ENCODE results near the gene POLR2A.

The POLR2A gene

DNA sequence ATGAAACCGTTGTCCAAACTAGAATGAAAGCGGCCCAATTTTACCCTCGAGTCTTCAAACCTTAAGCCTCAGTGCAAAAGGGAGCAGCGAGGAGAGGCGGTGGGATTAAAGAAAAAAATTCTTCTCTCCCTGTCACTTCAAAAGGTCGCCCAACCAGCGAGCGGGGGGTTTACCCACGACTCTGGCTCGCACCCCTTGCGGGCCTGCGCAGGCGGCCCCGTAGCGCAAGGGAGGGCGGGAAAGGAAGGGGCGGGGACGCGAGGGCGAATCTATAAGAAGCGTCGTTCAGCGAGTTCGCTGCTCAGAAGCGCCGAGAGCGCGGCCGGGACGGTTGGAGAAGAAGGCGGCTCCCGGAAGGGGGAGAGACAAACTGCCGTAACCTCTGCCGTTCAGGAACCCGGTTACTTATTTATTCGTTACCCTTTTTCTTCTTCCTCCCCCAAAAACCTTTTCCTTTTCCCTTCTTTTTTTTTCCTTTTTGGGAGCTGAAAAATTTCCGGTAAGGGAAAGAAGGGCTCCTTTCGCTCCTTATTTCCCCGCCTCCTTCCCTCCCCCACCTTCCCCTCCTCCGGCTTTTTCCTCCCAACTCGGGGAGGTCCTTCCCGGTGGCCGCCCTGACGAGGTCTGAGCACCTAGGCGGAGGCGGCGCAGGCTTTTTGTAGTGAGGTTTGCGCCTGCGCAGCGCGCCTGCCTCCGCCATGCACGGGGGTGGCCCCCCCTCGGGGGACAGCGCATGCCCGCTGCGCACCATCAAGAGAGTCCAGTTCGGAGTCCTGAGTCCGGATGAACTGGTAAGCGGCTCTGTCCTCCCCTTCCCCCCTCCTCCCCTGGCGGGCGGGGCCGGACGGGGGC lies at the start of gene POLR2A:
Gene POLR2A, plus strand, starts transcription at position 300 of the 852 bp plus-strand sequence.
- FAIRE-seq (peak; percentile 94), DNase-seq (ENCODE audit: insufficient read length, low spot score) (peak; percentile 99)

DNA sequence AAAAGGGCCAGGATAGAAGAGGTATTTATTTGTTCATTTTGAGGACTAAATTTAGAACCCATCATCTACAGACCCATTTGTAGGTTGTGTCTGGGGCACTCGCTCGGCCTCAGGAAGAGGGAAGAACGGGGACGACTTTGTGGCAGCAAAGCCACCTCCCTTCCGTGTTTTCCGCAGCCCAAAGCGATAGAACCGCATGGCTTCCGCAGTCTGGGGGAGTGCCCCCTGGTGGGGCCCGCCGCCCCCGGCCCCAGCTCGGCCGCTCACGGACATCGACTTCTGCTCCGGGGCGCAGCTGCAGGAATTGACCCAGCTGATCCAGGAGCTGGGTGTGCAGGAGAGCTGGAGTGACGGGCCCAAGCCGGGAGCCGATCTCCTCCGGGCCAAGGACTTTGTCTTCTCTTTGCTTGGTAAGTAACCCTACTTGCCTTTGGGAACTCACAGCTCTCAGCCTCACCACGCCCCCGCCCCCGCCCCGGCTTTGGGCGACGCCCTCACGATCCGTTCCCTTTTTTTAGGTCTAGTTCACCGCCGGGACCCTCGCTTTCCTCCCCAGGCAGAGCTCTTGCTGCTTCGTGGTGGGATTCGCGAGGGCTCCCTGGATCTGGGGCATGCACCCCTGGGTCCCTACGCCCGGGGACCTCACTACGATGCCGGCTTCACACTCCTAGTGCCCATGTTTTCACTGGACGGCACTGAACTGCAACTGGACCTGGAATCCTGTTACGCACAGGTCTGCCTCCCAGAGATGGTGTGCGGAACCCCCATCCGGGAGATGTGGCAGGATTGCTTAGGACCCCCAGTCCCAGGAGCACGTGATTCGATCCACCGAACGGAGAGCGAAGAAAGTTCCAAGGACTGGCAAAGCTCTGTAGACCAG lies 48.2 kb upstream of the POLR2A start:
- FAIRE-seq = no peak
- DNase-seq (ENCODE audit: insufficient read length, low spot score) = no peak

DNA sequence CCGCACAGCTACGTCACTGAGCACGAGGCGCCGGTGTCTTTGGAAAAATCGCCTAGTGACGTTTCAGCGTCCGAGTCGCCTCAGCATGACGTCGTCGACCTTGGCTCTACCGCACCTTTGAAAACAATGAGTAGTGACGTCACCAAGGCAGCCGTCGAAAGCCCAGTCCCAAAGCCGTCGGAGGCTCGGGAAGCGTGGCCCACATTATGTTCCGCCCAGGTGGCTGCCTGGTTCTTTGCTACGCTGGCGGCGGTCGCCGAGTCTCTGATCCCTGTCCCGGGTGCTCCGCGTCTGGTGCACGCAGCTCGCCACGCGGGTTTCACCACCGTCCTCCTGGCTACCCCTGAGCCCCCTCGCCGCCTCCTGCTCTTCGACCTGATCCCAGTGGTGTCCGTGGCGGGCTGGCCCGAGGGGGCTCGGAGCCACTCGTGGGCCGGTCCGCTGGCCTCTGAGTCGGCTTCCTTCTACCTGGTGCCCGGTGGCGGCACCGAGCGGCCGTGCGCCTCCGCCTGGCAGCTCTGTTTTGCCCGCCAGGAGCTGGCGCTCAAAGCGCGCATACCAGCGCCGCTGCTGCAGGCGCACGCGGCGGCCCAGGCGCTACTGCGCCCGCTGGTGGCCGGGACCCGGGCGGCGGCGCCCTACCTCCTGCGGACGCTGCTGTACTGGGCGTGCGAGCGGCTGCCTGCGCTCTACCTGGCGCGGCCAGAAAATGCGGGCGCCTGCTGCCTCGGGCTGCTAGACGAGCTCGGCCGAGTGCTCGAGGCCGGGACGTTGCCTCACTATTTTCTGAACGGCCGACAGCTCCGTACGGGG lies 47.4 kb upstream of the POLR2A start:
- peak; percentile 73 for FAIRE-seq
- peak; percentile 76 for DNase-seq (ENCODE audit: insufficient read length, low spot score)

DNA sequence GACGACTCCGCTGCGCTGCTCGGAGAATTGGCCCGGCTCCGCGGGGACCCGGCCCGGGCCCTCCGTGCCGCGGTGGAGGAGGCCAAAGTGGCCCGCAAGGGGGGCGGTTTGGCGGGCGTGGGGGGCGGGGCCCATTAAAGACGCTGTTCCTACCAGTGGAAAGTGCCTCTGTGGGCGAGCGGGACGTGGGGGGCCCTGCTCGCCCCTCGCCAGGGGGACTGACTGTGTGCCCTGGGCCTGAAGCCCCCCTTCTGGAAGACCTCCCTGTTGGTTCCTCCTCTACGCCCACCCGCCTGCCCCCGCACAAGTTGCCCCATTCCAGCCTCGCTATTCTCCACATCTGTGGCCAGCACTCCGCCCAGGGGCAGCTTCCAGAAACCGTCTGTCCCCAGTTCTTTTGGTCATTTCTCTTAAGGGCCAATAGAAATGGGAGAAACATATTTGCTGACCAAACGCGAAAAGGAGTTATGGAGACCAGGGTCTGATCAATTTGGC lies 46.8 kb upstream of the POLR2A start:
- no peak for FAIRE-seq
- DNase-seq (ENCODE audit: insufficient read length, low spot score) = no peak

DNA sequence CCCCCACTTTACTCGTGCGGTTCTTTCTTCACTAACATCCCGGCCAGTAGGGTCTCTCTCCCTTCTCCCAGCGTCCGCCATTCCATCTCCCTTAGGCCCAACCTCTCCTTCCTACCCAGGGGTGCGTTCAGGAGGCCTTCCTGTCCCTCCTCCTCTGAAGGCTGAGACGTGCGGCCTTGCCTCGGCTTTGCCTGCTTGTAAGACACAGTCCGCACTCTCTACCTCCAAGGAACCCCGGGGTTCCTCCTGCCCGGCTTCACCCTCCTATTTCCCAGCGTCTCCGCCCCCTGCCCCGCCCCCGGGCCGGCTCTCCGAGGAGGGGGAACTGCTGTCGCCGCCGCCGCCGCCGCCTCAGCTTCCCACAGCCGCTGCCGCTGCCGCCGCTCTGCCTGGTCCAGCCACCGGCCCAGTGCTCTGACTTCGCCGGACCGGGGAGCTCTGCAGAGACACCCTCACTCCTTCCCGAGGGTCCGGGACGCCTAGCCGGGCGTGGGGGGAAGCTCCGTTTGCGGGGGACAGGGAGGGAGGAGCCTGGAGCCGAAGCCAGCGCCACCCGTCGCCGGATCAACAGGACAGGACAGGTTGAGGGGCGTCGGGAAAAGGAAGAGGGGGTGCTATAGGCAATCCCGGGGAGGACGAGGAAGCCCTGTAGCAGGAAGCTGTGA lies 46.1 kb upstream of the POLR2A start:
- FAIRE-seq (no peak), DNase-seq (ENCODE audit: insufficient read length, low spot score) (no peak)

DNA sequence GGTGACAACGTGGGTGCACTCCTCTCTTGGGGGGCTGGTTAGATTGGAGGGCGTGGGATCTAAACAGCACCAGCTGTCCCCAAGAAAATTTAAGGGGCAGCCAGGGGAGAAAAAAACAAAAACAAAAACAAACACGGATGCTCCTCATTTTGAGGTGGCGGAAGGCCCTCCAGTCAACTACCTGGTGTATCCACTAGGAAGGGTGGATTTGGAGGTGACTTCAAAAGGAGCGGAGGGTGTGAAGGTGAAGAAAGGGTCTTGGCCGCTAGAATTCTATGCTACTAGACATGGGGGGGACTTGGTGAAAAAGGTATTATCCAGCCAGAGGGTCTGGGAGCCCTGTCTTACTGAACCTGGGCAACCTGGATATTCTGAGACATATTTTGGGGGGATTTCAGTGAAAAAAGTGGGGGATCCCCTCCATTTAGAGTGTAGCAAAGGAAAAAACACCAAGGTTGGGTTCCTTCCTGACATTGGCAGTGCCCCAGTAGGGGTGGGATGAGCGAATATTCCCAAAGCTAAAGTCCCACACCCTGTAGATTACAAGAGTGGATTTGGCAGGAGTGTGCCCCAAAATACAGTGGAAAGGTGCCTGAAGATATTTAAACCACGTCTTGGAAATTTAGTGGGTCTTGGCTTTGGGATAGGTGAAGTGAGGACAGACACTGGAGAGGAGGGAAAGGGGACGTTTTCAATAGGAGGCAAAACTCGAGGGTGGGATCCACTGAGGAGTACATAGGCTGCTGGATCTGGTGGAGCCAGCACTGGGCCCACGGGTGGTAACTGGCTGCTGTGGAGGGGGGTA lies 45.3 kb upstream of the POLR2A start:
- FAIRE-seq = no peak
- no peak for DNase-seq (ENCODE audit: insufficient read length, low spot score)

DNA sequence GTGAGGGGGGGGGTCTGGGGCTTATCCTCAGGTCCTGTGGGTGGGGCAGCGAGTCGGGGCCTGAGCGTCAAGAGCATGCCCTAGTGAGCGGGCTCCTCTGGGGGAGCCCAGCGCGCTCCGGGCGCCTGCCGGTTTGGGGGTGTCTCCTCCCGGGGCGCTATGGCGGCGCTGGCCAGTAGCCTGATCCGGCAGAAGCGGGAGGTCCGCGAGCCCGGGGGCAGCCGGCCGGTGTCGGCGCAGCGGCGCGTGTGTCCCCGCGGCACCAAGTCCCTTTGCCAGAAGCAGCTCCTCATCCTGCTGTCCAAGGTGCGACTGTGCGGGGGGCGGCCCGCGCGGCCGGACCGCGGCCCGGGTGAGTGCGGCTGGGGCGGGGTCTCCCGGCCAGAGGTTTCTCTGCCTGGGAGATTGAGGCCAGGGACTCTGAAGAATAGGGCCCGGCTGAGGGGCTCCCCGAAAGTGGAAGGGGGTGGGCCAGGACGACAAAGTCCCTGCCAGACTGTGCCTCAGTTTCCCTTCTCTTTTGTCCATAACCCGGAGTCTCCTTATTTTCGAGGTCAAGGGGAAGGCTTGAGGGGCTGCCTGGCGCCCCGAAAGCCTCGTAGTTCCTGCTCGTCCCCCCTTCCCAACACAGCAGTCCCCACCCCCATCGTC lies 44.6 kb upstream of the POLR2A start, which contains the start of gene FGF11:
Gene FGF11, plus strand, starts transcription at position 51 of the 651 bp plus-strand sequence. Its CDS starts 109 bp downstream, at position 160.
- no peak for FAIRE-seq

DNA sequence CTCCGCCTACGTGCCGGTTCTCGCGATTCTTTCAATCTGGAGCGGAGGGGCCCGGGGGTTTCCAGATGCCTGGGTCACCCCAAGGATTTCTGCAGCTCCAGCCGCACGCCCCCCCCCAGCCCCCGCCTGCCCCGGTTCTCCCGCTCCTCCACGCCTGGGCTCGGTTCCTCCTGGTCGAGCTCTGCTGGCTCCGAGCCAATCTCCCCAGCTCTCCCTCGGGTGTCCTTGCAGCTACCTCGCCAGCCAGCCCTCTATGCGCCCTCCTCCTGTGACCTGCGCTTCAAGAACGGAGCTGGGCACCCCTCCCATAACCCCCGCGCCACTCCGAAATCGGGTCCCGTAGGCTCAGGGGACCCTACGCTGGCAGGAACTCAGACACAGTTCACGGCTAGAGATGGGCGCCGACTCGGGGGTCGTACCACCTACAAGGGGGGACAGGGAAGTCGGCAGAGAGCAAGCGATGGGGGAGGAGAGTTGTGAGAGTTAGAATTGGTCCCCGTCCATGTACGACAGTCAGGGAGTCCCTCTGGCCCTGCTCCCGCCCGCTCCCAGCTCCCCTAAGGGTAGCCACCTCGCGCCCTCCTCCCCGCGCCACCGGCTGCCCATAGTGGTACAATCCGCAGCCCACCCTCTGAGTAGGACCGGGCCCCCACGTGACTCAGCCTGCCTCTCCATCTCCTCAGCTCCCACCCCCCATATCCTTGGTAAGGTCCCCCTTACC lies 43.9 kb upstream of the POLR2A start:
- FAIRE-seq = peak; percentile 92

More for the DNA sequence above, 44.6 kb upstream of the POLR2A start, which contains the start of gene FGF11:
- no peak for DNase-seq (ENCODE audit: insufficient read length, low spot score)

DNA sequence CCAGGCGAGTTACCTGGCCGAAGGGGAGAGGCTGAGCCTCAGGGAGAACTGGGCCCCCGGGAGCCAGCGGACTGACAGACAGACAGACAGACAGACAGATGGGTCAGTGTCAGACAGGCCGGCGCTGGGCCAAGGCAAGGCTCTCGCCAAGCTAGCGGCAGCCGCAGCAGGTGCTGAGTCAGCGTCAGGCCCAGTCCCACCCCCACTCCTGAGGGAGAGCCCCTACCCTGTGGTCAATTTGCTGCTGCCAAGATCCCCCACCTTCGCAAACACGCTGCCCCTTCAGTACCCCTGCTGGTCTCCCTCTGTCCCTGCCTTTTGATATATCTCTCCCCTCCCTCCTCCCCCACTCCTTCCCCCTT lies 43.4 kb upstream of the POLR2A start:
- DNase-seq (ENCODE audit: insufficient read length, low spot score) (peak; percentile 41), FAIRE-seq (no peak)

More for the DNA sequence above, 43.9 kb upstream of the POLR2A start:
- peak; percentile 66 for DNase-seq (ENCODE audit: insufficient read length, low spot score)

DNA sequence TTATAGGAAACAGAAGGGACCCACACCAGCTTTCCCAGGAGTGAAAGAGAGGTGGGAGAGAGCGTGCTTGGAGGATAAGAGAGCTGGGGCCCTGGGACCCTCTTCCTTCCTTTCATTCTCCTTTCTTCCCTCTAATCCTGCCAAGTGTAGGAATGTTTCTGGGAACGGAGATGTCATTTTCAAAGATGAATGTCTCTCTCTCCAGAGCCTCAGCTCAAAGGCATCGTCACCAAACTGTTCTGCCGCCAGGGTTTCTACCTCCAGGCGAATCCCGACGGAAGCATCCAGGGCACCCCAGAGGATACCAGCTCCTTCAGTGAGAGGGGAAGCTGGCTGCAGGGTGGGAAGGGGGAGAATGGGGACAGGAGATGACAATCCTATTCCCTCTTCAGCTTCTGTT lies 42.9 kb upstream of the POLR2A start:
- no peak for DNase-seq (ENCODE audit: insufficient read length, low spot score)
- FAIRE-seq = no peak

DNA sequence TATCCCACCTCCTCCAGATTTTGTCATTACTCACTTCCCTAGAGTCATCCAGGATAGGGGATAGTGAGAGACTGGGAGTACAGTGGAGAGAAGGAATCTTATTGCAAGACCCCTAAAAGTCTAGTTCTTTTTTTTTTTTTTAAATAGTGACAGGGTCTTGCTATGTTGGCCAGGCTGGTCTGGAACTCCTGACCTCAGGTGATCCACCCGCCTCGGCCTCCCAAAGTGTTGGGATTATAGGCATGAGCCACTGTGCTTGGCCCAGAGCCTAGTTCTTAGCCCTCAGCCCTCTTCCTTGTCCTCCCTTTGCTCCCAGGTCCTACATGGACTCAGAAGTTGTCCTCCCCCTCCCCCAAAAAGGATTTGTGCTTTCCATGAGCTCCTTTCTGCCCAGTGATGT lies 42.0 kb upstream of the POLR2A start:
- DNase-seq (ENCODE audit: insufficient read length, low spot score) (no peak), FAIRE-seq (no peak)

DNA sequence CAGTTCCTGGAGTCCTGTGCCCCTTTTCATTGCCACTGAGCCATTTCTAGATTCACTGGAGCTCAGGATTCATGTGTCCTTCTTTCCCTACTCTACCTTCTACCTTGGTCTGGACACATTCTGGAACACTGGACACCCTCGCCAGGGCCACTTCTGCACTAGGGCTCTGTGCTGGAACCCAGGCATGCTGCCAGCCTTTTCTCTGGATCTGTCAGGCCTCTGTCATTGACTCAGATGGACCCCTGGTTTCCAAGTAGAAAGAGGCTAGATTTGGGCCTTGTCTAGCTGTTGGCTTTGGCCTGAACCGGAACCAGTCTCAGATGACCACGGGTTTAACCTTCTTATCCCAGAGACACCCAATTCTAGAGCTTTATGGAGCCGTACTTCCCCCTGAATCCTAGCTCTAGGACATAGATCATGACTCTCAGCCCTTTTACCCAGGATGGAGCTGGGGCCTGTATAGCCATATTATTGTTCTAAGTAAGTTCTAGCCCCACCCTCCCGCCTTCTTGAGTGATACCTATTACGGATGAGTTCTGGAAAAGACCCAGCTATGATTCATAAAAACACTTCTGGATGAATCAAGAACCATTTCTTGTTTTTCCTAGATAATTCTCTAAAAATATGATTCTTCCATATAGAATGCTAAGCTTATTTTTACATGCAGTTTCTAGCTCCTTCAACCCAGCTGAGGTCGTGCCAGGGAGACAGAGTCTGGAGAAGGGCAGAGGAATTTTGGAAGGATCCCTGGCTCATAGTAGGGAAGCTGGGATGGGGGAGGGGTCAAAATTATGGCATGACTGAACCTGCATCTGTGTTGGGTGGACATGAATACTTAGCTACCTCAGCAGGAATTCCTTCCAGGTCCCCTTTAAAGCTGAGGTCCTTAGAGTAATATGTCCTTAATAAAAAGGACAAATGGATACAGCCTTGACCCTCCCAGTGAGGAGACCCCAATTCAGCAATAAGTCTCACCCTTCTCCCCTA lies 40.4 kb upstream of the POLR2A start:
- DNase-seq (ENCODE audit: insufficient read length, low spot score) (no peak), FAIRE-seq (peak; percentile 75)

DNA sequence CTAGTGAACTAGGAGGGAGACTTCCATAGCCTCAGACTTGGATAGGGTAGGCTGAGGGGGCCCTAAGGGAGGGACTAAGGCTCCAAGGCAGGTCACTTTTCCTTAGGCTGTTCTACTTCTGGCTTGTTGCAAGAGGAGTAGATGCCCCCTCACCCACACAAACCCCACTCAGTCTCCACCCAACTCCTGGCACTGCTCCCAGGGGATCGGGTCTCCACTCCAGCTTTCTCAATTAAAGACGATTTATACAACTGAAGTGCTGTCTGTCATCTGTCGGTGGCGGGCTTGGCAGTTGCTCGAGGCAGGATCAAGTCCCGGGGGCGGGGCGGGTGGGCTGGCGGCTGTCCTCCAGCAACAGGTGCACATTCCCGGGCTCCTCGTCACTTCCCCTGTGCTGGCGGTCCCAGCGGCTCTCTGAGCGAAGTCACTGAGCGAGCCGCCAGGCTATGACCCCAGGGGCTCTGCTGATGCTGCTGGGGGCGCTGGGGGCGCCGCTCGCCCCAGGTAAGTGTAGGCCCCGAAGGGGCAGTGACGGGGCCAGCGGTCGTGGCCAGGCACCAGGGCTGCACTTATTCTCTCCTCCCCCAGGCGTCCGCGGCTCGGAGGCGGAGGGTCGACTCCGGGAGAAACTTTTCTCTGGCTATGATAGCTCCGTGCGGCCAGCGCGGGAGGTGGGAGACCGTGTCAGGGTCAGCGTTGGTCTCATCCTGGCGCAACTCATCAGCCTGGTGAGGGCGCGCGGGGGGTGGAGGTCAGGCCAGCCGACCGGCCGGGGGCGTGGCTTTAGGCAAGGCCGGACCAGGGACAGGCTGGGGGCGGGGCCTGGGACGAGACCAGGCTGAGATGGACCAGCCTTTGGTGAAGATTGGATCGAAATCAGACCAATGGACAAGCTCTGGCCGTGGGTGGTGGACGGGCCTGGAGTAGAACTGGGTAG lies 39.2 kb upstream of the POLR2A start, which contains the start of gene CHRNB1:
Gene CHRNB1, plus strand, starts transcription at position 380 of the 937 bp plus-strand sequence. Its CDS starts 67 bp downstream, at position 447.
- DNase-seq (ENCODE audit: insufficient read length, low spot score) = peak; percentile 88
- FAIRE-seq = peak; percentile 98

DNA sequence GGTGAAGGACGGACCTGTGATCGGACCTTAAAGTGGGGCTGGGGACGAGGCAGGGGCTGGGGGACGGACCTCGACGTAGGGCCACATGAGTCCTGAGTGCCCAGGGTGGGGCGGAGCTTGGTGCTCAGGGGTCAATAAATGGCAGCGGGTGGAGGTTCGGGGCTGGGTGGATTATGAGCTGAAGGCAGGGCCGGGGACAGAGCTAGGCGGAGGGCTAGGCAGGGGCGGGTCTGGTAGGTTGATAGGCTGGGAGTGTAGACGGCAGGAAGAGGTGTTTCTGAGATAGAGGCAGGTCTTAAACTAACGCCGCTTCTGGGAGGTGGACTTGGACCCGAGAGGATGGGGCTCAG lies 38.6 kb upstream of the POLR2A start:
- no peak for DNase-seq (ENCODE audit: insufficient read length, low spot score)
- FAIRE-seq = no peak

DNA sequence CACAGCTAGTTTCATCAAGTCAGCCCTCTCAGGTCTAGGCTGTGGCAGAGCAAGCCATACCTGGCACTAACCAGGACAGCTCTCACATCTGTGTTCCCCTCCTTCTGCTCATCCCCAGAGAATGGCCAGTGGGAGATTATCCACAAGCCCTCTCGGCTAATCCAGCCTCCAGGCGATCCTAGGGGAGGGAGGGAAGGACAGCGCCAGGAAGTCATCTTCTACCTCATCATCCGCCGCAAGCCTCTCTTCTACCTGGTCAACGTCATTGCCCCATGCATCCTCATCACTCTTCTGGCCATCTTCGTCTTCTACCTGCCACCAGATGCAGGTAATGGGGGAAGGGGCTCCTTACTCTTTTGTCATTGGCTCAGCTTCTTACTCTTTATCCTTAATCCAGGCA lies 35.7 kb upstream of the POLR2A start:
- no peak for DNase-seq (ENCODE audit: insufficient read length, low spot score)
- no peak for FAIRE-seq

All from HTR-8/SVneo (cell line).